H1 (cell line): ENCODE results near the gene NELL1. TPM values are rescaled to one million over a fixed set of nuclear protein-coding genes. Genes with fewer than 3 reads are reported as not detected.

Experiments used
- CTCF ChIA-PET: fragments of 300-600 bp; sonication (Branson Sonifier 250); formaldehyde crosslinking; loops from one replicate; lab custom pipeline; 2021; ENCODE audit not compliant: partially characterized antibody; lab: Charles Lee
- POLR2A ChIA-PET: fragments of 300-600 bp; sonication (Branson Sonifier 250); formaldehyde crosslinking; loops from one replicate; lab custom pipeline; 2021; ENCODE audit warnings: inconsistent platforms; ENCODE audit not compliant: partially characterized antibody; lab: Charles Lee
- DNase-seq, 2 experiments: peaks; one replicate each; pipeline versions ENCODE4 v3.0.0 to v3.0.0-alpha.2; 2010 to 2022; ENCODE audit warnings: low spot score in 2 of 2, low read depth in 1 of 2, mixed read lengths in 1 of 2
- FAIRE-seq: peaks from 2 replicates; lab custom pipeline; 2011; peaks lifted over from hg19 to GRCh38; lab: Jason Lieb, UNC
- H2AFZ ChIP-seq: 2 replicates; pipeline ENCODE4 v1.8.1; 2012; ENCODE audit warnings: low read length, inconsistent platforms
- H2AK5ac ChIP-seq: 2 replicates; pipeline ENCODE4 v1.6.1; 2013; ENCODE audit warnings: low read depth, low read length
- H2BK120ac ChIP-seq: replicated peaks from 2 replicates; pipeline ENCODE3; 2013; ENCODE audit warnings: low read depth, low read length, inconsistent platforms
- H2BK12ac ChIP-seq: 2 replicates; pipeline ENCODE4 v1.6.1; 2013; ENCODE audit warnings: low read depth, low read length
- H2BK15ac ChIP-seq: 2 replicates; pipeline ENCODE4 v1.6.1; 2013; ENCODE audit warnings: low read length
- H2BK20ac ChIP-seq: 2 replicates; pipeline ENCODE4 v1.6.1; 2013; ENCODE audit warnings: low read length
- H2BK5ac ChIP-seq: 2 replicates; pipeline ENCODE4 v1.6.1; 2013; ENCODE audit warnings: low read depth, low read length
- H3K14ac ChIP-seq: 2 replicates; pipeline ENCODE4 v1.6.1; 2013; ENCODE audit warnings: inconsistent platforms; ENCODE audit not compliant: insufficient read length
- H3K18ac ChIP-seq: 2 replicates; pipeline ENCODE4 v1.6.1; 2013; ENCODE audit warnings: low read length; ENCODE audit errors: extremely low read depth
- H3K23ac ChIP-seq: 2 replicates; pipeline ENCODE4 v1.6.1; 2013; ENCODE audit warnings: inconsistent platforms; ENCODE audit not compliant: insufficient read length
- H3K23me2 ChIP-seq: 2 replicates; pipeline ENCODE4 v1.6.1; 2013; ENCODE audit warnings: low read depth, low read length
- H3K27ac ChIP-seq: 2 replicates; pipeline ENCODE4 v1.6.1; 2011; ENCODE audit warnings: low read depth, low read length, inconsistent platforms
- H3K27me3 ChIP-seq, 4 experiments: replicated peaks in 1 of 4; 1 replicate in 1 of 4; 2 replicates in 3 of 4; pipeline versions ENCODE4 v1.6.1 to v1.8.1; 2011 to 2013; ENCODE audit warnings: low read length in 3 of 4, mild to moderate bottlenecking in 3 of 4, inconsistent platforms in 2 of 4, mixed read lengths in 2 of 4, moderate library complexity in 1 of 4; ENCODE audit not compliant: control insufficient read depth in 3 of 4, insufficient read depth in 3 of 4; ENCODE audit errors: extremely low read depth in 1 of 4
- H3K36me3 ChIP-seq, 4 experiments: 2 replicates each; pipeline versions ENCODE4 v1.6.1 to v1.8.1; 2011 to 2013; ENCODE audit warnings: mild to moderate bottlenecking in 4 of 4, low read length in 3 of 4, moderate library complexity in 2 of 4, control low read depth in 1 of 4, inconsistent platforms in 1 of 4; ENCODE audit not compliant: insufficient read depth in 4 of 4, control insufficient read depth in 2 of 4
- H3K4ac ChIP-seq: replicated peaks from 2 replicates; pipeline ENCODE3; 2013; ENCODE audit warnings: low read length, low read depth, mixed read lengths, inconsistent platforms; ENCODE audit not compliant: insufficient read length
- H3K4me1 ChIP-seq, 4 experiments: replicated peaks in 1 of 4; 1 replicate in 1 of 4; 2 replicates in 3 of 4; pipeline versions ENCODE4 v1.6.1 to v1.8.1; 2011 to 2013; ENCODE audit warnings: low read length in 3 of 4, inconsistent platforms in 2 of 4, mixed read lengths in 1 of 4; ENCODE audit not compliant: insufficient read depth in 4 of 4, control insufficient read depth in 3 of 4
- H3K4me2 ChIP-seq, 2 experiments: 2 replicates each; pipeline versions ENCODE4 v1.6.1 to v1.8.1; 2011 to 2013; ENCODE audit warnings: low read depth in 2 of 2, low read length in 2 of 2, control low read depth in 1 of 2, inconsistent platforms in 1 of 2, mild to moderate bottlenecking in 1 of 2; ENCODE audit not compliant: insufficient read depth in 1 of 2
- H3K4me3 ChIP-seq, 4 experiments: fragments of 200-600, 300-600 bp in 1 of 4; sonication (generic), shearing (Covaris generic), sonication (Bioruptor Twin) in 1 of 4; 2 replicates each; pipeline versions ENCODE4 v1.5.1 to v1.8.1; 2011 to 2016; ENCODE audit warnings: low read length in 4 of 4, low read depth in 3 of 4, control low read depth in 2 of 4, inconsistent platforms in 2 of 4, mild to moderate bottlenecking in 2 of 4, mixed read lengths in 1 of 4, moderate library complexity in 1 of 4; ENCODE audit not compliant: insufficient read depth in 2 of 4; ENCODE audit errors: extremely low read depth in 1 of 4
- H3K56ac ChIP-seq: replicated peaks from 2 replicates; pipeline ENCODE3; 2013; ENCODE audit warnings: low read depth, mild to moderate bottlenecking, mixed read lengths, low read length, inconsistent platforms; ENCODE audit not compliant: insufficient read length
- H3K79me1 ChIP-seq: 2 replicates; pipeline ENCODE4 v1.6.1; 2013; ENCODE audit warnings: low read depth, low read length, control low read depth
- H3K79me2 ChIP-seq, 2 experiments: 2 replicates each; pipeline versions ENCODE4 v1.6.1 to v1.8.1; 2012 to 2013; ENCODE audit warnings: low read length in 2 of 2, mild to moderate bottlenecking in 2 of 2, inconsistent platforms in 1 of 2; ENCODE audit not compliant: insufficient read depth in 2 of 2, control insufficient read depth in 1 of 2
- H3K9ac ChIP-seq, 4 experiments: replicated peaks in 1 of 4; 1 replicate in 1 of 4; 2 replicates in 3 of 4; pipeline versions ENCODE4 v1.6.1 to v1.8.1; 2011 to 2013; ENCODE audit warnings: low read depth in 3 of 4, low read length in 3 of 4, control low read depth in 2 of 4, mild to moderate bottlenecking in 2 of 4, moderate library complexity in 2 of 4, inconsistent platforms in 1 of 4; ENCODE audit errors: extremely low read depth in 1 of 4
- H3K9me3 ChIP-seq, 2 experiments: 2 replicates each; pipeline versions ENCODE4 v1.6.1 to v1.8.1; 2012 to 2013; ENCODE audit warnings: mild to moderate bottlenecking in 2 of 2, moderate library complexity in 2 of 2, control low read depth in 1 of 2, inconsistent platforms in 1 of 2, low read depth in 1 of 2, low read length in 1 of 2, mixed read lengths in 1 of 2; ENCODE audit not compliant: insufficient read depth in 2 of 2
- H4K20me1 ChIP-seq, 2 experiments: replicated peaks in 1 of 2; 2 replicates each; pipeline versions ENCODE3 to v1.8.1; 2011 to 2013; ENCODE audit warnings: inconsistent platforms in 2 of 2, low read length in 2 of 2, mild to moderate bottlenecking in 1 of 2; ENCODE audit not compliant: insufficient read depth in 2 of 2, control insufficient read depth in 1 of 2
- H4K5ac ChIP-seq: 2 replicates; pipeline ENCODE4 v1.6.1; 2013; ENCODE audit warnings: low read length, low read depth, mixed read lengths, inconsistent platforms; ENCODE audit not compliant: insufficient read length
- H4K8ac ChIP-seq: 2 replicates; pipeline ENCODE4 v1.8.0; 2013; ENCODE audit warnings: mild to moderate bottlenecking, moderate library complexity, low read length, inconsistent platforms; ENCODE audit not compliant: insufficient read depth; ENCODE audit errors: extremely low read depth
- H4K91ac ChIP-seq: replicated peaks from 2 replicates; pipeline ENCODE3; 2013; ENCODE audit warnings: low read length, mixed read lengths, inconsistent platforms; ENCODE audit not compliant: insufficient read length
- ATF3 ChIP-seq: IDR thresholded peaks from 2 replicates; pipeline ENCODE4 v1.6.1; 2011; ENCODE audit warnings: low read depth, mild to moderate bottlenecking, low read length; ENCODE audit not compliant: insufficient read depth
- BCL11A ChIP-seq, 2 experiments: IDR thresholded peaks; one replicate each; pipeline ENCODE4 v1.6.1; 2011; ENCODE audit warnings: low read depth in 2 of 2, low read length in 2 of 2, mild to moderate bottlenecking in 2 of 2
- JUN ChIP-seq: IDR thresholded peaks from 2 replicates; pipeline ENCODE4 v1.6.1; 2011; ENCODE audit warnings: low read depth, mild to moderate bottlenecking, improper control_type of control experiment, low read length
- PHF8 ChIP-seq: fragments of 200-600 bp; sonication (generic); conservative IDR thresholded peaks from 2 replicates; pipeline ENCODE4 v1.7.1; 2012; ENCODE audit warnings: low read depth, mild to moderate bottlenecking, inconsistent platforms, low read length, moderate library complexity
- POLR2AphosphoS5 ChIP-seq: IDR thresholded peaks from 2 replicates; pipeline ENCODE4 v1.6.1; 2011; ENCODE audit warnings: low read depth, low read length
- WGBS, 2 experiments: shearing (Covaris generic) in 1 of 2; methylation state at CpG; one replicate each; pipeline versions ENCODE4 v1.1.6 to v1.1.7; 2013 to 2015; ENCODE audit warnings: low lambda C conversion rate in 2 of 2, mixed read lengths in 2 of 2, inconsistent platforms in 1 of 2, low coverage in 1 of 2, missing lambda C conversion rate in 1 of 2; ENCODE audit not compliant: insufficient replicate concordance in 2 of 2, insufficient coverage in 1 of 2, insufficient read length in 1 of 2; ENCODE audit errors: extremely low coverage in 1 of 2, missing lambda C conversion rate in 1 of 2; 5-methylcytosine and 5-hydroxymethylcytosine counted together
- polyA plus RNA-seq, 7 experiments: library from polyadenylated mRNA; depleted of rRNA in 3 of 7; stranded (reverse) in 5 of 7; unstranded in 2 of 7; fragments of >200 nt in 5 of 7; fragments of 200-250 nt in 2 of 7; gene quantifications; 1 replicate in 5 of 7; 2 replicates in 1 of 7; 4 replicates in 1 of 7; pipeline versions ENCODE4 v1.2.1 to v1.2.3, GENCODE V29; 2011 to 2013; ENCODE audit warnings: missing spikeins in 2 of 7, mixed read lengths in 2 of 7
- total RNA-seq: library from RNA; stranded (reverse); fragmentation: NEBNext Ultra II Directional; extraction: Animal tissue kit (Norgen Biotek cat#: 25700); gene quantifications from 2 replicates; pipeline ENCODE4 v1.2.1, GENCODE V29; 2021

NELL1 gene
- total and polyA plus RNA-seq, 2 of the 8 experiments (the other 6 are each of a cell fraction or from before 2014, with no cell fraction given): 0.21 TPM; not detected in 1

DNA sequence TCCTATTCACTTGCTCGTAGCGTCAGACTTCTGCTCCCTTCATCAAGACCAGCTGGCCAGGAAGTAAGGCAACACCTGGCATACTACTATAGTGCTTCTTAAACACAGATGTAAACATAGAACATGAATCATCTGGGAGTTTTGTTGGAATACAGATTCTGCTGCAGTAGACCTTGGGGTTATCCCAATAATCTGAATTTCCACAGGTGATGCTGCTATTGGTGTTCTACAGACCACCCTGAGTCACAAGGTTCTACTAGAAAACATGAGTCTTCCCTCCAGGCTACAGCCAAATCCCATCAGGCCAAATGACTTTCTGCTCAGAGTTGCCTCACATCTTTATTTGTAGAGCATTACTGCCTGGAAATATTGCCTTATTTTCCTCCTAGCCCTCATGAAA is 175.2 kb downstream of the NELL1 start:
- no peak overlapping the region for H3K14ac ChIP-seq
- ChIA-PET CTCF (interaction anchor here (0.5 to 1.5 kb wide), 3 partner anchors 55 to 673 kb away, joined by 3 to 4 read pairs (median 3); no protein-coding TSS in a partner anchor), POLR2A (no interaction called here)
- H3K23ac ChIP-seq: no peak overlapping the region
- no peak overlapping the region for H2BK5ac ChIP-seq
- no peaks in the 10 kb centered on the region for H3K79me2 ChIP-seq
- H3K56ac ChIP-seq: no peak overlapping the region
- no peak overlapping the region for H3K27ac ChIP-seq
- H3K4me3 ChIP-seq: no peak overlapping the region
- no peak overlapping the region for H2AK5ac ChIP-seq
- H4K5ac ChIP-seq: no peak overlapping the region
- no peak overlapping the region for H3K4ac ChIP-seq
- H4K91ac ChIP-seq: no peak overlapping the region
- TF ChIP-seq POLR2AphosphoS5: no peak
- TF ChIP-seq JUN: no peak
- no peak for TF ChIP-seq ATF3
- TF ChIP-seq BCL11A (IDR thresholded peaks at IDR 0.05; ENCODE audit: low read depth in 2 of 2, low read length in 2 of 2): no peak
- TF ChIP-seq PHF8: no peak
- DNase-seq (no peak), FAIRE-seq (no peak)
- no peak overlapping the region for H2BK15ac ChIP-seq
- no peak overlapping the region for H2BK20ac ChIP-seq
- H2AFZ ChIP-seq: no peak overlapping the region
- H4K8ac ChIP-seq: no peak overlapping the region
- H3K27me3 ChIP-seq: no peaks in the 10 kb centered on the region
- no peak overlapping the region for H2BK120ac ChIP-seq
- 100% methylated on average over 2 of the region's 2 CpGs; no CpG with 5 or more reads in 1 of the 2 experiments for WGBS, 2 experiments
- no peak overlapping the region for H2BK12ac ChIP-seq
- no peak overlapping the region for H3K18ac ChIP-seq
- H3K79me1 ChIP-seq: no peaks in the 10 kb centered on the region
- no peaks in the 10 kb centered on the region for H4K20me1 ChIP-seq
- H3K23me2 ChIP-seq: no peaks in the 10 kb centered on the region
- no peak overlapping the region for H3K9ac ChIP-seq
- no peaks in the 10 kb centered on the region for H3K36me3 ChIP-seq
- H3K4me1 ChIP-seq: no peaks in the 10 kb centered on the region
- no peak overlapping the region for H3K4me2 ChIP-seq
- H3K9me3 ChIP-seq: no peaks in the 10 kb centered on the region
